CD4-positive, alpha-beta T cell treated with Interleukin-4 for 4 hours (primary cell): ENCODE results near the gene SCRN1.
A peak's percentile ranks its signal among the peaks of the same experiment; 100 is the strongest.
"Not testable (repeated sequence)": the region's sequence is repeated elsewhere in the genome, so short reads cannot be mapped to it uniquely, and the experiment has no call there.

Experiments used
- DNase-seq: peaks from one replicate; pipeline ENCODE4 v3.0.0-alpha.2; 2020

Gene SCRN1

GRCh38 chr7:29922921-29923700 is 66.5 kb downstream of the SCRN1 start:
- DNase-seq, result no peak

GRCh38 chr7:29921404-29922010 is 68.1 kb downstream of the SCRN1 start:
- DNase-seq, result peak; percentile 61

- DNase-seq, result no peak
Measured at GRCh38 chr7:29920491-29920890, 69.1 kb downstream of the SCRN1 start.

- DNase-seq, result no peak
Measured at GRCh38 chr7:29919790-29920189, 69.8 kb downstream of the SCRN1 start.

GRCh38 chr7:29918850-29919249 is 70.8 kb downstream of the SCRN1 start:
- no peak for DNase-seq

GRCh38 chr7:29917641-29918040 is 72.0 kb downstream of the SCRN1 start:
- DNase-seq, result no peak

GRCh38 chr7:29915481-29916215 is 74.0 kb downstream of the SCRN1 start:
- DNase-seq, result no peak

GRCh38 chr7:29914180-29914579 is 75.4 kb downstream of the SCRN1 start:
- DNase-seq, result no peak

- no peak for DNase-seq
Measured at GRCh38 chr7:29906200-29907022, 83.2 kb downstream of the SCRN1 start.

GRCh38 chr7:29900745-29901144 is 88.9 kb downstream of the SCRN1 start:
- DNase-seq, result no peak

- DNase-seq, result no peak
Measured at GRCh38 chr7:29898301-29898700, 91.3 kb downstream of the SCRN1 start.

GRCh38 chr7:29896685-29897411 is 92.8 kb downstream of the SCRN1 start:
- no peak for DNase-seq

- DNase-seq, result no peak
Measured at GRCh38 chr7:29895559-29895958, 94.0 kb downstream of the SCRN1 start.

GRCh38 chr7:29894256-29894655 is 95.3 kb downstream of the SCRN1 start:
- DNase-seq, result no peak

- DNase-seq, result no peak
Measured at GRCh38 chr7:29893351-29893965, 96.1 kb downstream of the SCRN1 start.

GRCh38 chr7:29892231-29892630 is 97.4 kb downstream of the SCRN1 start:
- DNase-seq, result no peak

- DNase-seq, result no peak
Measured at GRCh38 chr7:29891766-29892165, 97.8 kb downstream of the SCRN1 start.

GRCh38 chr7:29890786-29891185 is 98.8 kb downstream of the SCRN1 start:
- not testable (repeated sequence) for DNase-seq

GRCh38 chr7:29890251-29890650 is 99.3 kb downstream of the SCRN1 start:
- no peak for DNase-seq

GRCh38 chr7:29889288-29889687 is 100.3 kb downstream of the SCRN1 start:
- DNase-seq, result no peak

- DNase-seq, result no peak
Measured at GRCh38 chr7:29888006-29888405, 101.6 kb downstream of the SCRN1 start.

GRCh38 chr7:29886827-29887226 is 102.8 kb downstream of the SCRN1 start:
- no peak for DNase-seq
